ENCODE data around the gene NDUFAF8.
"Not testable (repeated sequence)": the region's sequence is repeated elsewhere in the genome, so short reads cannot be mapped to it uniquely, and the experiment has no call there.

Gene NDUFAF8

DNA sequence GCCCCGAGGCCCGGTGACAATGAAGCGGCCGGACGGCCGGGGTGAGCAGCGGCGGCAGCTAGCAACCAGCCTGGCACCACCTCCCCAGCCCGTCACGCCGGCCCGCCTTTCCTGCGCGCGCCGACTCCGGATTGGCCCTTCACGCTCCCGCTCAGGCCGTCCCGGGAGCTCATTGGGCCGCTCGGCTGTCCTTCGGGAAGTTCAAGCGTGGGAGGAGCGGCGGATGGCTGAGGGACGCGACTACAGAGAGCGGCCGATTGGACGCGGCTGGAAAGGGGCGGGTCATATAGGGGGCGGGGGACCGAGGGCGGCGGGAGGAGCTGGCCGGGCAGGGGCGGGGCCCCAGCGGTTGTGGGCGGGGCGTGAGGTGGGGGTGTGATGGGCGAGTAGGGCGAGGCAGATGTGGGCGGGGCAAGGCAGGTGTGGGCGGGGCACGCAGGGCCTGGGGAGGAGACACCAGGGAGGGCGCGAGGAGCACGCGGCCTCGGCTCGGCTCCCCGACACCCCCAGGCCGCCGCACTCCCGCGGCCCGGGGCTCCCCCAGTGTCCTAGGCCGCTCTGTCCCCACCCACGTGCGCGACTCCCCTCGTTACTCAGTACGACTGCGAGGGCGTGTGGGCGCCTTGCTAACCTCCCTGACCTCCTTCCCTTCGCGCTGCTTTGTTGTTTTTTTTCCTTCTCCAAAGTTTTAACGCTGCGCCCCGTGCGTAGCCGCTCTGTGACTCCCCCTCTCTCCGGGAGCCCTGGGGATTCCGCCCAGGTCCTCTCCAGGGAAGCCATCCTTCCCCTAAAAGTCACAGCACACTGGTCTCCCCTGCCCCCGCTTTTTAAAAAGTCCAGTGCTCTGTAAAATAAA lies 16.0 kb upstream of the NDUFAF8 start, which contains the start of gene CEP131:
TSS of gene CEP131 (minus strand) at position 60 of the 856 bp plus-strand sequence. CDS start 2,909 bp downstream, outside the sequence.
- DNase-seq (ENCODE audit: low spot score) = peak; percentile 99

GRCh38 chr17:81223762-81224130 lies 15.4 kb upstream of the NDUFAF8 start:
- no peak for DNase-seq (ENCODE audit: low spot score)

DNA sequence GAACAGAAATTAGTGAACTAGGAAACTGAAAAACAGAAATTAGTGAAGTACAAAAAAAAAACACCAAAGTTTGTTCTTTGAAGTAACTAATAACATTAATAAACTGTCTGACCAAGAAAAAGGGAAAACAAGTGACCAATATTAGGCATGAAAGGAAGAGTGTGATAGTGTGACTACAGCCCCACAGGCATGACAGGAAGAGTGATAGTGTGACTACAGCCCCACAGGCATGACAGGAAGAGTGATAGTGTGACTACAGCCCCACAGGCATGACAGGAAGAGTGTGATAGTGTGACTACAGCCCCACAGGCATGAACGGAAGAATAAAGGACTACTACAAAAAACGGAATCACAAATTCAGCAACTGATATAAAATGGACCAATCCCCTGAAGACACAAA lies 11.5 kb upstream of the NDUFAF8 start:
- DNase-seq (ENCODE audit: low spot score) = not testable (repeated sequence)

GRCh38 chr17:81228420-81228819 lies 10.7 kb upstream of the NDUFAF8 start:
- DNase-seq (ENCODE audit: low spot score) = no peak

DNA sequence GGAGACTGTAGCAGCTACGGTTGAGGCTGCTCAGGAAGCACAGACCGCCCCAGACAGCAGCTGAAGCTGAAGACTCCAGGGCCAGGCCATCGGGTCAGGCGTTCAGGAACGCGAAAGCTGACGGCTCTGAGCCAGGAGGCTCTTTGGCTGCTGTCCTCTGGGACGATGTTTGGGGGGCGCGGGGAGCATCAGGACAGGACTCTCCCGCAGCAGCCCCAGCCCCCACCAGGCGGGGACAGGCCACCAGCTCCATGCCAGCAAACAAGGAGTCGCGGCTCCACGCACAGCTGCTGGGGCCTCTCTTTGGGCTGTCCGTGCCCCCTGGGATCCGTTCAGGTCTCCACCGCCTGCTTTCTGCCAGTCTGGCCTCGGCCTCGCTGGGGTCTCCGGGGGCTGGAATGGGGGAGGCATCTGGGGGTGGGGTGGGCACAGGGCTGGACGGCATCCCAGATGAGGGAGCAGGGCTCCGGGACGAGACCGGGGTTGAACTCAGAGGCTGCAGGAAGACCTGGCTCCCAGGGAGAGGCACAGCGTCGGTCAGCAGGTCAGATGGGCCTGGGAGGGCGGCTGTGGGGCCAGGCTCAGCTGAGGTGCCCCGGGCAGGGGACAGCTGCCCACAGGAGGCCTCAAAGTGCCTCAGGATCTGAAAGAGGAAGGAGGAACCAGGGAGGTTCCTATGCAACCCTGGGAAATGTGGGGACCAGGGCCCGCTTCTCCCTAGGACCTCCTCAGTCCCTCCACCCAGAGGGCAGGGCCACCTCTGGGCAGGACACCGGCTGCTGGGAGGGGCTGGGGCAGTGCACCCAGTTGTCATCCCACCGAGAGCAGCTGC lies 10.1 kb upstream of the NDUFAF8 start:
- DNase-seq (ENCODE audit: low spot score) = no peak

- no peak for DNase-seq (ENCODE audit: low spot score)
These were observed 9.5 kb upstream of the NDUFAF8 start for GRCh38 chr17:81229666-81229920.

DNA sequence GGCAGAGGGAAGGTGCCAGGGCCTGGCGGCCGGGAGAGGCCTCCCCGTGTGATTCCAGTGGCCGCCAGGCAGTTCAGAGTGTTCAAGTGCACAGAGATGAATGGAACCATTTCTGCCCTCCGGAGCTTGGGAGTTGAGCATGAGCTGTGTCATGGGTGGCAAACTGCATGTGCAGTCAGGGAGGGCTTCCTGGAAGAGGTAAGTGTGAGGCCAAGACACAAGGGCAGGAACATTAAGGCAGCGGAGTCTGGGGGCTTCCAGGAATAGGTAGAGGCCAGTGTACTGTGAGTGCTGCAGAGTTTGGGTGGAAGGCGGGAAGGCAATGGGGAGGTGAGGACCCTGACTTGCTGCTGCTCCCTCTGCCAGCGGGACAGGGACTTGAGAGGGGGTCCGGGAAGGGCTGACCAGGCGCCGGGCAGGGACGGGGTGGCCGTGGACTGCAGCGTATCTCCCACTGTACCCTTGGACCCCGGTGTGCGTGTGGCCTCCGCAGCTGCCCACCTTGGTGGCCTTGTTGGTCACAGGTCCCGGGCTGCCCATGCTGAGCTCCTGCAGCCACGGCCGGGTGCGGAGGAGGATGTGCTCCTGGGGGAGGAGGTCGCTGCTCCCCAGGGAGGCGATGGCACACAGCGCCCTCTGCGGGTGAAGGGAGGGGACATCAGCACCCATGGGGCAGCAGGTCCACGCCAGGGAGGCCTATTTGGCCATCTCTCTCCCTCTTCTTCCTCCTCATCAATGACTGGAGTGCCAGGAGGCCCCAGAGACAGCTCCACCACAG lies 8.9 kb upstream of the NDUFAF8 start:
- no peak for DNase-seq (ENCODE audit: low spot score)

GRCh38 chr17:81231121-81231645 lies 7.9 kb upstream of the NDUFAF8 start:
- DNase-seq (ENCODE audit: low spot score) = no peak

DNA sequence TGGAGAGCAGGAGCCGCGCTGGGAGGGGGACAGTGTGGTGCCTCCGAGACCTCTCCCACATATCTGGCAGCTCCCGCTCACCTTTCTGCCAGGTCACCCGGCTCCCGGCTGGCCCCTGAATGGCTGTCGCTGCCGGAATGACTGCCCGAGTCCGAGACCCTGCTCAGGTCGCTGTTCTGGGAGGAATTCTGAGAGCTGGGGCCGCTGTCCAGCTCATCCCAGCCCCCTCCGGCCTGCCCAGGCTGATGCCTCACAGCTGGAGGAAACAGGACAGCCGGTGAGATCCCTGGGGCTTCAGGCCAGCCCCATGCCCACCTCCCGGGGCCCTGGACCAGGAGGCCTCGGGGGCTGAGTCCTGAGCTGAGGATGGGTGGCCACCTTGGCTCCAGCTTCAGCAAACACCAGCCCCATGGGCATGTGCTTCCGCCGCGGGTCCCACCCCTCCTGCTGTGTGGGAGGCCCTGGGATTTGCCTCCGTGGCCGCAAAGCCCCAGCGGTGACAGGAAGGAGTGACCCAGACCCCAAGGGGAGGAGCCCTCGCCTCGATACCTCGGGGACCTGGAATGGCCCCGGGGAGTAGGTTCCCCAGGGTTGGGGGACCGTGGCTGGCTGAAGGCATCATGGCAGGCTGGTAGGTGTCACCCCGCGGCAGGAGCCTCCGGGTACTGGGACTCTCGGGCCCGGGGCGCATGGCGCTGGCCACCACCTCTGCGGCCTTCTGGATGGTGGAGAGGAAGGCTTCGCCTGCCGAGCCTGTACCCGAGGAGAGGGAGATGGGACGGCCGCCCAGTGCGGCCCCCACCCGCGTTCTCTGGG lies 7.1 kb upstream of the NDUFAF8 start:
- DNase-seq (ENCODE audit: low spot score) = no peak

GRCh38 chr17:81232616-81233241 lies 6.4 kb upstream of the NDUFAF8 start:
- DNase-seq (ENCODE audit: low spot score) = no peak

DNA sequence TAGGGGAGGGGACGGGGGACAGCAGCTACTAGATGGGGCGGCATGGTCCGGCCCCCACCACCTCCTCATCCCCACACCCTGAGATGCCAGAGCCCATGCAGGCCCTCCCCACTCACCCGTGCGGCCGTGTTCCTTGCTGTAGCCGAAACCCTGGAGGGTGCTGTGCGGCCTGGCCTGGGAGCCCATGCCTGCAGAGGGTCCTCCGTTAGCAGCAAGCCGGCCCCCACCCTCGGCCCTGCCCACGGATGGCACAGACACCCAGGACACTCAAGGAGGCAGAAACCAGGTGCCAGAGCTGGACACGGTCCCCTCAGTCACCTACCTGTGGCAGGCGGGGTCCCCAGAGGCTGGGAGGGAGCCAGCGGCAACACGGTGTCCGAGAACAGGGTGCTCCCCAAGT lies 5.8 kb upstream of the NDUFAF8 start:
- no peak for DNase-seq (ENCODE audit: low spot score)

DNA sequence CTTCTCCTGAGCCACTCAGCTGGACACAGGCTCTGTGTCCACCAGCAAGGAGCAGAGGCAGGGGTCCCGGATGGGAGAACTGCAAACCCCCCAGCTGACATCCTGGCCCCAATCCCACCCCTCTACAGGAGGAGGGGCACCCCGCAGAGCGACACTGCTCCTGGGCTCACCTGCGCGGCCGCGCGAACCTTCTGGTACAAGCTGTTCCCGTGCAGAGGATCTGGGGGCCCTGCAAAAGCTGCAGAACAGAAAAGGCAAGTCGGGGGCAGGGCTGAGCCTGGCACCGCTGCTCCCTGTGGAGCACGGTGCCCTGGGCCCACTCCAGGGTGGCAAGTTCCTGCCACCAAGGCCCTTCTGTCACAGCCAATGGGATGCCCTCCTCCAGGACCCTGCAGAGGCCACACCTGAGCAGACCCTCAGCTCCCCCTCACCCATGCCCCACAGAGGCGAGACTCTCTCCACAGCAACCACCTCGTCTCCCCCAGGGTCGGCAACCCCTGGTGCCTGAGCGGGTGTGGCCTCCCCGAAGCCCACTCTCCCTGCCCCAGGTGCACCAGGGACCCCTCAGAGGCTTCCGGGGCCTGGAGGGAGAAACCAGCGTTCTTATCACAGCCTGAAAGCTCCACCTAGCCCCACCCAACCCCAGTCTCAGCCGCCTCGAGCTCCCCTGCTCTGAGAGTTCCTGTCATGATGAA lies 5.2 kb upstream of the NDUFAF8 start:
- no peak for DNase-seq (ENCODE audit: low spot score)

DNA sequence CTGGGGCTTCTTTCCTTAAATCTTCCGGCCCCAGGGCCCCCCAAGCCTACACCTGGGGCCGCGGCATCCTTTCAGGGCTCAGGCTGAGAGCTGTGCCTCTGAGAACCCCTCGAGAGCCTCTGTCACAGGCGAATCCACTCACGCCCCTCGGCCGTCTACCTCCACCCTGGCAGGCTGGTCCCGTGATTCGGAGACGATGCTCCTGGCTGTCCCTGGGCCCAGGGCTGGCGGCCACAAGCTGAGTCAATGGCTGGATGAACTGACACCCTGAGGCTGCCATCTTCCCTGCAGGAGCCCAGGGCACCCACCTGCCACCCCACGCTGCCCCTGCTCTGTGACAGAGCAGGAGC lies 4.6 kb upstream of the NDUFAF8 start:
- no peak for DNase-seq (ENCODE audit: low spot score)

- DNase-seq (ENCODE audit: low spot score) = no peak
These were observed 3.9 kb upstream of the NDUFAF8 start for GRCh38 chr17:81234940-81235821.

- no peak for DNase-seq (ENCODE audit: low spot score)
These were observed 3.0 kb upstream of the NDUFAF8 start for GRCh38 chr17:81235822-81236740.

GRCh38 chr17:81236784-81237183 lies 2.3 kb upstream of the NDUFAF8 start:
- DNase-seq (ENCODE audit: low spot score) = no peak

GRCh38 chr17:81237591-81238489 lies 1.3 kb upstream of the NDUFAF8 start:
- DNase-seq (ENCODE audit: low spot score) = no peak

All from SK-N-DZ (cell line).